OCI-M2 (cell line): Measurements from ENCODE around the gene SLC12A5.
A peak's percentile ranks its signal among the peaks of the same experiment; 100 is the strongest.

Source experiments
- DNase-seq: peaks from one replicate; lab custom pipeline; 2025; ENCODE audit not compliant: unreplicated experiment; lab: John Stamatoyannopoulos, UW

The SLC12A5 gene

DNA sequence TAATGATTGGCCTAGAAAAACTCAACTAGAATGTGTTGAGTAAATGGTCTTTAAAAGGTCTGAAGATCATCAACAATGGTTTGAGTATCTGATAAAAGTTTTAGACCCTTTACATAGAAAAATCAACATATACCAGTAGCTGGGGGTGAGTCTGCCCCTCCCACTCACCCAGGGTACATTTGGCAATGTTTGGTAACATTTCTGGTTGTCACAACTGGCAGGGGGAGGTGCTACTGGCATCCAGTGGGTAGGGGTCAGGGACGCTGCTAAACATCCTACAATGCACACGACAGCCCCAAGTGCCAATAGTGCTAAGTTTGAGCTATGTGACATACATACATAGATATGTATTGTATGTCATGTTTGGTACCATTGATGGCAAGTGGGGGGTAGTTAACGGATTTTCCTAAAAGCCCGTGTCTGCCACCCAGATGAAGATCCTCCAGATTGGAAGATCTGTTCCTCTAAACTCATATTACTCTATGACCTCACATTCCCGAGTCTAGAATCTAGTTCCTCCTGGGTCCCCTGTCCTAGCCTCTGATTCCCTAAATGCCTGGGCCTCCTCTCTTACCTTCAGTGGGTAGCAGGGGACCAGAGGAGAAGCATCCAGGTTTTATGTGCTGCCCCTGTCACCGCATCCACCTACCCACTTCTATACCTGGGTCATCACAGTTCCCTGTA, 22.9 kb upstream of the SLC12A5 start:
- DNase-seq: no peak

DNA sequence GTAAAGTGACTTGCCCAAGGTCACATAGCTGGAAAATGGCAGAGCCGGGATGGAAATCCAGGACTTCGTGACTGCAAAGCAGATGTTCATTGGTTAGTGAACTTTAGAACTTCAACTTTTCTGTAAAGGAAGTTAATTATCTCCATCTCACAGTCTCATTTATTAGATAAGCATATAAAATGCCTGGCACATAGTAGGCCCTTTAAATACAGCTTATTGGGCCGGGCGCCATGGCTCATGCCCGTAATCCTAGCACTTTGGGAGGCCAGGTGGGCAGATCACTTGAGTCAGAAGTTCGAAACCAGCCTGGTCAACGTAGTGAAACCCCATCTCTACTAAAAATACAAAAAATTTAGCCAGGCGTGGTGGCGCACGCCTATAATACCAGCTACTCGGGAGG, 22.1 kb upstream of the SLC12A5 start:
- DNase-seq: no peak

DNA sequence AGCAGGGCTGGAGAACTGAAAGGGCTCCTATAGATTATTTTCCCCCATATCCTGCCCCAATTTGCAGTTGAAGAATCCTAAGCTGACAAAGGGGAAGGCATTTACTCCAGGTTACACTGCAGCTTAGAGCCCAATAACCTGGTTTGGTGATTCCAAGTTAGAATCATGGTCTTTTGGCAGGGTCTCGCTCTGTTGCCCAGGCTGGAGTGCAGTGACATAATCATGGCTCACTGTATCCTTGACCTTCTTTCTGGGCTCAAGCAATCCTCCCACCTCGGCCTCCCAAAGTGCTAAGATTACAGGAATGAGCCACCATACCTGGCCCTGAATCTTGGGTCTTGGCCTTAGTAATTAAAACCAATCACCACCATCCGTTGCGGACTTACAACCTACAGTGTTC, 21.3 kb upstream of the SLC12A5 start:
- DNase-seq: no peak

DNA sequence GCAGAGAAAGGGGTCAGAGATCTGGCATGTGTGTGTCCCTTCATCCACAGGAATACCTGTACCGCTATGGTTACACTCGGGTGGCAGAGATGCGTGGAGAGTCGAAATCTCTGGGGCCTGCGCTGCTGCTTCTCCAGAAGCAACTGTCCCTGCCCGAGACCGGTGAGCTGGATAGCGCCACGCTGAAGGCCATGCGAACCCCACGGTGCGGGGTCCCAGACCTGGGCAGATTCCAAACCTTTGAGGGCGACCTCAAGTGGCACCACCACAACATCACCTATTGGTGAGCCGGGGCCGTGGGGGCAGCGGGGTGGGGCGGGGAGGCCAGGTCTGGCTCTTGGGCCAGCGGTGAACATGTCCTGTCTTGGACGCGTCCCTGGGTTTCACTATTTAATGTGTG, 19.2 kb upstream of the SLC12A5 start:
- no peak for DNase-seq

DNA sequence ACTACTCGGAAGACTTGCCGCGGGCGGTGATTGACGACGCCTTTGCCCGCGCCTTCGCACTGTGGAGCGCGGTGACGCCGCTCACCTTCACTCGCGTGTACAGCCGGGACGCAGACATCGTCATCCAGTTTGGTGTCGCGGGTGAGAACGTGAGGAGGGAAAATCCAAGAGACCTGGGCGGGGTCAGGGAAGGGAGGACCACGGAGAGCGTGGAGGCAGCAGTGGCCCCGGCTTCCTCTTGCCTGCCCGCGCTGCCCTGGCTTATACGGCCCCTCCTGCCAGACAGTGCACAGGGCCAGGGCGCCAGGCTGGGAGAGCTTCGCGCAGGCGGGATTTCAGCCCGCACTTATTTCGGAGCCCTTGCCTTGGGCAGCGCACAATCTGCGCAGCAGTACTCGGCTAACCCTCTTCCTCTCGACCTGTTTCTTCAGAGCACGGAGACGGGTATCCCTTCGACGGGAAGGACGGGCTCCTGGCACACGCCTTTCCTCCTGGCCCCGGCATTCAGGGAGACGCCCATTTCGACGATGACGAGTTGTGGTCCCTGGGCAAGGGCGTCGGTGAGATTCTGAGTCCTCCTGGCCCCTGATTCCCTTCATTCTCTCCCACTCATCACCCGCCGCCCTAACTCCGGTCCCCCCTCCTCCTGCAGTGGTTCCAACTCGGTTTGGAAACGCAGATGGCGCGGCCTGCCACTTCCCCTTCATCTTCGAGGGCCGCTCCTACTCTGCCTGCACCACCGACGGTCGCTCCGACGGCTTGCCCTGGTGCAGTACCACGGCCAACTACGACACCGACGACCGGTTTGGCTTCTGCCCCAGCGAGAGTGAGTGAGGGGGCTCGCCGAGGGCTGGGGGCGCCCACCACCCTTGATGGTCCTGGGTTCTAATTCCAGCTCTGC, 18.3 kb upstream of the SLC12A5 start:
- no peak for DNase-seq

DNA sequence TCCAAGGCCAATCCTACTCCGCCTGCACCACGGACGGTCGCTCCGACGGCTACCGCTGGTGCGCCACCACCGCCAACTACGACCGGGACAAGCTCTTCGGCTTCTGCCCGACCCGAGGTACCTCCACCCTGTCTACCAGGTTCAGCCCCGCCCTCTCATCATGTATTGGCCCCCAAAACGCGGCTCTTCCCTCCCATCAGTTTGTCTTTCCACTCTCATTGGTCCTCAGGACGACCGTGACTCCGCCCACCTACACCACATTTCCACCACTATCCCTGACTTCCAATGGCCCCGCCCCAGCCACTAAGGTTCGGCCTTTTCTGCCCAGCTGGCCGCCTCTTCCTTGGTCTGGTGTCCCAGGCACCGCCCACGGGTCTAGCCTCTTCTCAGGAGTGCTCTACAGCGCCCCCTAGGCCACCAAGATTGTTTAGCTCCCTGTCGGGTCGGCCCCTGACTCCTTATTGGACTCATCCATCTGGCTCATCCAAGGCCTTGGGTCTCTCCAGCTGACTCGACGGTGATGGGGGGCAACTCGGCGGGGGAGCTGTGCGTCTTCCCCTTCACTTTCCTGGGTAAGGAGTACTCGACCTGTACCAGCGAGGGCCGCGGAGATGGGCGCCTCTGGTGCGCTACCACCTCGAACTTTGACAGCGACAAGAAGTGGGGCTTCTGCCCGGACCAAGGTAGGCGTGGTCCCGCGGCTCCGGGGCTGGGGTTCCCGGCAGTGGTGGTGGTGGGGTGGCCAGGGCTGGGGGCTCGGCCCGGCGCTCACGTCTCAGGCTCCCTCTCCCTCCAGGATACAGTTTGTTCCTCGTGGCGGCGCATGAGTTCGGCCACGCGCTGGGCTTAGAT, 17.2 kb upstream of the SLC12A5 start:
- no peak for DNase-seq

DNA sequence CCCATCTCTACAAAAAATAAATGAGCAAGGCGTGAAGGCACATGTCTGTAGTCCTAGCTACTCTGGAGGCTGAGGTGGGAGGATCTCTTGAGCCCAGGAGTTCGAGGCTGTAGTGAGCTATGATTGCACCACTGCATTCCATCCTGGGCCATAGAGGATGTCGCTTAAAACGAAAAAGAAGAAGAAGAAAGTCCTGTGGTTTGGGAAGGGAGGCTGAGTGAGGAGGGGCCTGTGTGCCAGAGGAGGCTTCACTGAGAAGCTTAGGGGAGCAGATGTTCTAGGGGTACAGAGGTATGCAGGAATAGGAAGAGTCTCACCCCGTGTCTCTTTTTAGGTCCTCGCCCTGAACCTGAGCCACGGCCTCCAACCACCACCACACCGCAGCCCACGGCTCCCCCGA, 16.1 kb upstream of the SLC12A5 start:
- DNase-seq: no peak

DNA sequence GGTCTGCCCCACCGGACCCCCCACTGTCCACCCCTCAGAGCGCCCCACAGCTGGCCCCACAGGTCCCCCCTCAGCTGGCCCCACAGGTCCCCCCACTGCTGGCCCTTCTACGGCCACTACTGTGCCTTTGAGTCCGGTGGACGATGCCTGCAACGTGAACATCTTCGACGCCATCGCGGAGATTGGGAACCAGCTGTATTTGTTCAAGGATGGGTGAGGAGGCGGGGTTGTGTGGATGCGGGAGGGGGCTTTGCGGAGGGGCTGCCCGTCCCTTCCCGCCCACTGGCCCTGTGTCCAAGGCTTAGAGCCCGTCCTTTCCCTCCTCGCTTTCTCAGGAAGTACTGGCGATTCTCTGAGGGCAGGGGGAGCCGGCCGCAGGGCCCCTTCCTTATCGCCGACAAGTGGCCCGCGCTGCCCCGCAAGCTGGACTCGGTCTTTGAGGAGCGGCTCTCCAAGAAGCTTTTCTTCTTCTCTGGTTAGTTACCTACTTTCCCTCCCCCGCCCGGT, 15.6 kb upstream of the SLC12A5 start:
- no peak for DNase-seq

DNA sequence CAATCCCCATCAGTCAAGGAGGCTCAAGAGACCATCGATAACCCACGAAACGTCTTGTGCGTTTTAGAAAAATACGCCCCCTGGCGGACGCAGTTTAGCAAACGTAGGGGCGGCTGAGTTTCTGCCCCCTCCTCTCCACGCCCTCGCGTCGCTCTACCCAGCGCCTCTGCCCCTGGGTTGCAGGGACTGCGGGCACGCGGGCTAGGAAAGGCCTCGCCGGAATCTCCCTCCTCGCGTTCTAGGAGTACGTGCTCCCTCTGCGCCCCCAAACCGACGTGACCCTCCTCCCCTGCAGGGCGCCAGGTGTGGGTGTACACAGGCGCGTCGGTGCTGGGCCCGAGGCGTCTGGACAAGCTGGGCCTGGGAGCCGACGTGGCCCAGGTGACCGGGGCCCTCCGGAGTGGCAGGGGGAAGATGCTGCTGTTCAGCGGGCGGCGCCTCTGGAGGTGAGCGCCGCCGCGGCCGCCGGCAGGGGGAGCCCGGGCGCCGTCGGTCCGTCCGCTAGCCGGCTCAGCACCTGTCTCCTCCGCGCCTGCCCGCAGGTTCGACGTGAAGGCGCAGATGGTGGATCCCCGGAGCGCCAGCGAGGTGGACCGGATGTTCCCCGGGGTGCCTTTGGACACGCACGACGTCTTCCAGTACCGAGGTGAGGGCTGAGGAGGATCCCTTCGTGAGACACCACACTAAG, 15.0 kb upstream of the SLC12A5 start:
- peak; percentile 27 for DNase-seq

DNA sequence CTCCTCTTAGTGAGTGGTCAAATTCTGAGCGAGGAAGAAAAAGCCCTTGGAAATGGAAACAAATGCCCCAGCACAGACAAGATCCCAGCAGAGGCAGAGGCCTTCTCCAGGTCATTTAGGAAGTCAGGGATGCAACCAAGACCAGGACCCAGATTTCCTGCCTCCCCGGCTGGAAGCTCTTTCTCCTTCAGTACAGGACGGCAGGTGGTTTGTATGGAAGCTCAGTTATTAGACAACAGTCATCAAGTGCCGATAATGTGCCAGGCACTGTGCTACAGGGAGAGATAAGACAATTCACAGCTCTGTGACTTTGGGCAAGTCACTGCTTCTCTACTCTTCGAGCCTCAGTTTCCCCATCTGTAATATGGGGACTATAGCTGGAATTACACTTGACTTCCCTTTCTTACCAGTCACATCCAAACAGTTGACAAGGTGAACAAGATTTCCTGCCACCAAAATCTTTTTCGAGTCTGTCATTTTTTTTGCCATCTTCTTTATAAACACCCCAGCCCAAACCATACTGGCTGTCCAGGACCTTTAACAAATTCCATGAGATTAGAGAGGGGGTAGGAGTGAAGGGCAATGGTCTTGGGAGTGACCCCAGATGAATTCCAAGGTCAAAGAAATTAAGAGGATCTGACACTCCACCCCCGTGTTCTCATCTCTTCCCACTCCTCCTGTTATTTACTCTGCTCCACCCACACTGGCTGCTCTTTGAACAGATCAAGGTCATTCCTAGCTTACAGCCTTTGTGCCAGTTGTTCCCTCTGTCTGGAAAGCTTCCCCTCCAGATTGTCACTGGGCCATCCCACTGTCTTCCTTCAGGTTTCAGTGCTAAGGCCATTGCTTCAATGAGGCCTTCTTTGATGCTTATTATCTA, 14.3 kb upstream of the SLC12A5 start:
- no peak for DNase-seq

DNA sequence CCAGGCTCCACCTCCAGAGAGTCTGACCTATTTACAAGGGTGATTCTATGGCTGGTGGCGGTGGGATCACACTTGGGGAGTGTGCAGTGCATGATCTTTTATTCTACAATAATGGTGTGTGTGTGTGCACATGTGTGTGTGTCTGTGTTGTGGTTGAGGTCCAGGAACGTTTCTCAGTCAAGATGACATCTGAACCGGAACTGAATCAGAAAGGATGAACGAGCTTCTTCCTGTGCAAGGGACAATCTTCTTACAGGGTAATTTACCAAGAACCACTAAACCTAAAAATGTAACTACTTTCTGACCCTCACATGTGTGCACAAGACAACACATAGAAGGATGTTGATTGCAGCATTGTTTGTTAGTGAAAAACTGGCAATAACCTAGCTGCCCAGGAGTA, 11.7 kb upstream of the SLC12A5 start:
- DNase-seq: no peak

DNA sequence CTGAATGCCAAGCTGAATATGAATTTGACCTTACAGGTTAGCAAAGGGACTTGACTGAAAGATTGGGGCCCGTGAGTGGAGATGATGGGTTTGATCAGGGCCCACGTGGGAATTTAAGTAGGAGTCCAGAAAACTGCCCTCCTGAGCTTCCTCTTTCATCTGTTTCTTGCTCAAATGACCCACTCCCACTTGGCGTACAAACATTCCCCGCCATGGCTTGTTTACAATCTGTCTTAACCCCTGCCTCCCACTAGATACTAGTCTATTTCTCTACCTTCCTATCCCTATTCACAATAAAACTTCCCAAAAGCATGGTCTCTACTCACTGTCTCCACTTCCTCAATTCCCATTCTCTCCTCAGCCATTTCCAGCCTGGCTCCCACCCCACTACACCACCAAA, 10.9 kb upstream of the SLC12A5 start:
- DNase-seq: no peak

DNA sequence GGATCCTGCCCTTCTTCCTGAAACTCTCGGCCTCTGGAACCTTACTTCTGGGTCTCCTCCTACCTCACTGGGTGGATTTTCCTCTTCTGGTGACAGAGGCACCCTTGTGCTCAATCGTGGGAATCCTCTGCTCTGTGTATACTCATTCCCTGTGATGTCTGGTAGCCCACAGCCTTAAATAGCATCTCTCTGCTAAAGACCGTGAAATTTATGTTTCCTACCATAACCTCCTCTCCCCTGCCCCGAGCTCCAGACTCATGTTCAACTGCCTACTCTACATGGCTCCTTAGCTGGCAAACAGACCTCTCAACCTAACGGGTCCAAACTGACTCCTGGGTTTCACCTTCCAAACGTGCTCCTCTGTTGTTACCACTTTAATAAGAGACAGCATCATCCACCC, 10.4 kb upstream of the SLC12A5 start:
- no peak for DNase-seq

DNA sequence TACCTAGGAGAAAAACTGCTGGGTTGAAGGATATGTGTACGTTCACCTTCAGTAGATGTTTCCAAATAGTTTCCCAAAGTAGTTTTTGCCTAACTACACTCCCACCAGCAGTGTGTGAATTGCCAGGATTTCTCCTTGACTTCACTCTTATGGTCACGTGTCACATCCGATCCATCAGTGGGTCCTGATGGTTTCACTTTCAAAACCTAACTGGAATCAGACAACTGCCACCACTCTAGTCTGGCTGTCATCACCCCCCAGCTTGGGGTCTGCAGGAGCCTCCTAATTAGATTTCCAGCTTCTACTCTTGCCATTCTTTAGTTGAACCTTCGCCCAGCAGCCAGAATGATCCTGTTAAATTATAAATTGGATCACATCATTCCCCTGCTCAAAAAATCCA, 8.5 kb upstream of the SLC12A5 start:
- no peak for DNase-seq

DNA sequence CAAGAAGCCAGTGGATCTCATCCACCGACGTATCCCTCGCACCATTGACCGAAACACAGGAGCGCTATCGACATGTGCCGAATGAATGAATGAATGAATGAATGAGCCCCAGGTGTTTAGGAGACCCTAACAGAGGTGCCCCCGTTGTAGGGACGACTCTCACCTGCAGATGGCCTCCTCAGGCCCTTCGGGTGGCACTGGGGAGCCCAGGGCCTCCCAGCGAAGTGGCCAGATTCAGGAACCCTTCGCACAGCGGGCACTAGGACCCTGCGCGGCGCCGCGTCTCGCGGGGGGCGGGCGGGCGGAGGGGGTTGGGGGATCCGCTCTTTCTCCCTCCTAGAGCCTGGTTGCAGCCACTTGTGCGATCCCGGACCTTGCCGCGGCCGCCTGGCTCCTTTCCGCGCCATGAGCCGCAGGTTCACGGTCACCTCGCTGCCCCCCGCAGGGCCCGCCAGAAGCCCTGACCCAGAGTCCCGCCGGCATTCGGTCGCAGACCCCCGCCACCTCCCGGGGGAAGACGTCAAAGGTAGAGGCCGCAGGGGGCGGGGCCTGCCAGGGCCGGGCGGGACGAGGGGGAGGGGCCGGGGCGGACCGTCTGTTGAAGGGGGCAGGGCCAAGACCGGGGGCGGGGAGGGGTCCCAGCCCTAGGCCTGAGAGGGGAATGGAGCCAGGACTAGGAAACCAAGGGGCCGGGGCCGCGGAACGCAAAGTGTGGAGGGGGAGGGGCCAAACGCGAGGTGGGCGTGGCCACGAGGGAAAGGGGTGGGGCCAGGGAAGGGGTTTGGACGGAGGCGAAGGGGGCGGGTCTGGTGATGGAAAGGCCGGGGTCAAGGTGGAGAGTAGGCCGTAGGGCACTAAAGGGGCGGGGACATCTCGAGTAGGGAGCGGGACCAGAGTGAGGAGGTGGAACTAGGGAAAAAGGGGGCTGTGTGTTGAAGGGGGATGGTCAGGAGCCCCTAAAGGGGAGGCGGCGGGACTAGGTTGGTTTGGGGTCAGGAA, 7.4 kb upstream of the SLC12A5 start:
- DNase-seq: peak; percentile 79

DNA sequence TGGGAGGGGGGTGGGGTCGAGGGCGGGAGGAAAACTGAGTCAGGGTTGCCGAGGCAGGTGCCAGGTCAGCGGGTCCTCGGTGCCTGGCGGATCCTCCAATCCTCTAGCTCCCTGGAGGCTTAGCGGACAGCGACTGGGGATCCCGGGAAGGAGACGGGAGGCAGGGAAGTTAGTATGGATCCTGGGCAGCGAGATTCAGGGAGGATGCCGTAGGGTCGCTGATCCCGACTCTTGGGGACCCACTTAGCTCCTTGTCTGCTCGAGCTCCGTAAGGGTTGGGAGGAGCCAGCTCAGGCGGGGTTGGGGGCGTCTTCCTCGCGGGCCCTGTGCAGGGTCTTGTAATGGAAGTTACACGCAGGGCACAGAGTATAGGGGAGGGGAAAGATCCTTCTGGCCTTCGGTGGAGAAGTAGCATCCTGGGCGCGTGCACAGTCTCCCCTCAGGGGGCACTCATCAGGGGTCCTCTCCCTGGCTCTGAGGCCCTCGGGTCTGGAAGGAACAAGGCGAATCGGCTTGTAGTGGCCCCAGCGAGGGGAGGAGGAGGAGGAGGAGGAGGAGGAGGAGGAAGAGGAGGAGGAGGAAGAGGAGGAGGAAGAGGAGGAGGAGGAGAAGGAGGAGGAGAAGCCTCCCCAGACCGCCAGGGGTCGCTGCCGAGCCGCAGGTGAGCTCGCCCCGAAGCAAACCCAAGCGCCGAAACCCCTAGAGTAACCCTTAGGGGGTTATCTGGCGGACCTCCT, 6.4 kb upstream of the SLC12A5 start:
- peak; percentile 18 for DNase-seq

DNA sequence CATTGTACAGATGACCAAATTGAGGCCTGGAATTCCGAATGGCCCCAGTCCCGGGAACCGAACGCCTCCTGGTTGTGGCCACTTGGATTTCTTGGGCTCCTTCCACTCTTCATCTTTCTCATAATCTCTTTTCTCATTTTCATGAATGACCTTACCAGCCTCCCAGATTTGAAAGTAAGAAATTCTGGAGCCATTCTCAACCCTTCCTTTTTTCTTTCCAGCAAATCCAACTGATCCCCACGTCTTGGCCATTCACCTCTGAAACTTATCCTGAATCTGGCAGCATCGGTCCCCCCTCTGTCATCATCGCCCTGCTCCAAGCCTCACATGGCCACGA, 5.9 kb upstream of the SLC12A5 start:
- no peak for DNase-seq

DNA sequence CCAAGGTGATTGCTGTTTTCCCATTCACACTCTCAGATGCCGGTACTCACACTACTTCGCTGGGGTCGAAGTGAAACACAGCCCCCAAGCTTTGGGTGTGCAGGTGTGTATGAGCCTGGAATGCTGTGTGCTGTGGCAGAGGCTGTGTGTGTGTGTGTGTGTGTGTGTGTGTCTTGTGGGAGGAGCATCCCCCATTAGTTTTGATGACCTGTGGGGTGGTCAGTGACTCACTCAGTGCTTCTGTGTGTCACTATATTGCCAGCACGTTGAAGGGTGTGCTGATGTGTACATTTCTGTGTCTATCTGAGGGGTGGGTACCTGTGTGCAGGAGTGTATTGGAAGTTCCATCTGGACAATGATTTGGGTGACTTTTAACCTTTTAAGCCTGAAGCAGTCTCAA, 5.0 kb upstream of the SLC12A5 start:
- no peak for DNase-seq
